GM23338 (cell line): ENCODE data around the gene ETHE1. TPM values are rescaled to one million over a fixed set of nuclear protein-coding genes. Genes with fewer than 3 reads are reported as not detected.

Experiments
- ATAC-seq: fragments of 200-7000 bp; cut with Tn5 transposase; 3 replicates; pipeline ENCODE4 v1.9.1; 2020
- DNase-seq: peaks from one replicate; pipeline ENCODE4 v3.0.0-alpha.2; 2015; ENCODE audit warnings: low spot score
- H2AFZ ChIP-seq: fragments of 200-600 bp; sonication (generic); 2 replicates; pipeline ENCODE4 v1.8.0; 2016; ENCODE audit warnings: antibody characterized with exemption, mild to moderate bottlenecking, moderate library complexity
- H3F3A ChIP-seq: fragments of 200-600 bp; sonication (generic); replicated peaks from 2 replicates; pipeline ENCODE4 v1.8.0; 2017; ENCODE audit warnings: antibody characterized with exemption, mixed run types, low read depth
- H3K27ac ChIP-seq: fragments of 200-600 bp; sonication (generic); 2 replicates; pipeline ENCODE4 v1.6.1; 2016; ENCODE audit warnings: low read depth
- H3K27me3 ChIP-seq: fragments of 200-600 bp; sonication (generic); 2 replicates; pipeline ENCODE4 v1.8.0; 2016; ENCODE audit warnings: mild to moderate bottlenecking, mixed run types, moderate library complexity; ENCODE audit not compliant: insufficient read depth
- H3K36me3 ChIP-seq: fragments of 200-600 bp; sonication (generic); 2 replicates; pipeline ENCODE4 v1.8.0; 2016; ENCODE audit warnings: mild to moderate bottlenecking; ENCODE audit not compliant: insufficient read depth
- H3K4me1 ChIP-seq: fragments of 200-600 bp; sonication (generic); 2 replicates; pipeline ENCODE4 v1.8.0; 2016; ENCODE audit warnings: mild to moderate bottlenecking, moderate library complexity; ENCODE audit not compliant: insufficient read depth
- H3K4me2 ChIP-seq: fragments of 200-600 bp; sonication (generic); 2 replicates; pipeline ENCODE4 v1.7.1; 2017; ENCODE audit warnings: mixed run types
- H3K4me3 ChIP-seq: fragments of 200-600 bp; sonication (generic); 2 replicates; pipeline ENCODE4 v1.6.1; 2016; ENCODE audit warnings: mixed run types
- H3K79me2 ChIP-seq: fragments of 200-600 bp; sonication (generic); replicated peaks from 2 replicates; pipeline ENCODE4 v1.8.0; 2017; ENCODE audit warnings: mild to moderate bottlenecking; ENCODE audit not compliant: insufficient read depth
- H3K9me2 ChIP-seq: fragments of 200-600 bp; sonication (generic); 2 replicates; pipeline ENCODE4 v1.8.0; 2017; ENCODE audit not compliant: insufficient read depth
- H4K20me1 ChIP-seq: fragments of 200-600 bp; sonication (generic); replicated peaks from 2 replicates; pipeline ENCODE4 v1.8.0; 2017; ENCODE audit warnings: mild to moderate bottlenecking; ENCODE audit not compliant: insufficient read depth
- H3K27ac Mint-ChIP-seq: 2 replicates; pipeline ENCODE4 v1.8.0; 2020; ENCODE audit warnings: inconsistent platforms, mild to moderate bottlenecking, moderate library complexity, mixed read lengths
- H3K27me3 Mint-ChIP-seq: 3 replicates; pipeline ENCODE4 v1.8.0; 2022; ENCODE audit warnings: low read depth, mild to moderate bottlenecking, moderate library complexity, mixed read lengths, inconsistent platforms; ENCODE audit not compliant: insufficient read depth, poor library complexity
- H3K36me3 Mint-ChIP-seq: 3 replicates; pipeline ENCODE4 v1.8.0; 2021; ENCODE audit warnings: low read depth, mild to moderate bottlenecking, inconsistent platforms, moderate library complexity, mixed read lengths
- H3K4me1 Mint-ChIP-seq: 3 replicates; pipeline ENCODE4 v1.8.0; 2020; ENCODE audit warnings: mild to moderate bottlenecking, inconsistent platforms, mixed read lengths
- H3K4me3 Mint-ChIP-seq: 3 replicates; pipeline ENCODE4 v1.8.0; 2021; ENCODE audit warnings: moderate library complexity, mild to moderate bottlenecking, inconsistent platforms, mixed read lengths
- H3K9me3 Mint-ChIP-seq: 3 replicates; pipeline ENCODE4 v1.8.0; 2020; ENCODE audit warnings: moderate library complexity, mild to moderate bottlenecking, inconsistent platforms, mixed read lengths
- ETS1 ChIP-seq: IDR thresholded peaks from 2 replicates; pipeline ENCODE4 v1.6.1; 2016; ENCODE audit warnings: antibody characterized with exemption
- EZH2 ChIP-seq: fragments of 200-600 bp; sonication (generic); IDR thresholded peaks from one replicate; pipeline ENCODE4 v1.8.0; 2017; ENCODE audit warnings: antibody characterized with exemption, mild to moderate bottlenecking, low read depth; ENCODE audit not compliant: unreplicated experiment
- EZH2phosphoT487 ChIP-seq: fragments of 200-600 bp; sonication (generic); IDR thresholded peaks from one replicate; pipeline ENCODE4 v1.8.1; 2018; ENCODE audit warnings: antibody characterized with exemption; ENCODE audit not compliant: unreplicated experiment
- POLR2AphosphoS5 ChIP-seq: IDR thresholded peaks from 2 replicates; pipeline ENCODE4 v1.6.1; 2016; ENCODE audit warnings: antibody characterized with exemption, low read depth
- REST ChIP-seq: IDR thresholded peaks from one replicate; pipeline ENCODE4 v1.6.1; 2018; ENCODE audit warnings: antibody characterized with exemption; ENCODE audit not compliant: unreplicated experiment
- STAT1 ChIP-seq: IDR thresholded peaks from one replicate; pipeline ENCODE4 v1.6.1; 2016; ENCODE audit warnings: antibody characterized with exemption; ENCODE audit not compliant: unreplicated experiment
- ZNF462 ChIP-seq: fragments of 250-450 bp; sonication (Bioruptor Pico); IDR thresholded peaks from 2 replicates; pipeline ENCODE4 v1.5.0; 2020; ENCODE audit warnings: mild to moderate bottlenecking, moderate library complexity
- polyA plus RNA-seq: library from polyadenylated mRNA; unstranded; fragments of >200 nt; fragmentation: Nextera tagmentation; extraction: Ambion mirVana; gene quantifications from 2 replicates; pipeline ENCODE4 v1.2.1, GENCODE V29; 2016
- total RNA-seq: library from RNA; depleted of rRNA; stranded (reverse); fragments of >200 nt; shearing (Covaris generic); gene quantifications from 2 replicates; pipeline ENCODE4 v1.2.3, GENCODE V29; 2014

Gene ETHE1
- total and polyA plus RNA-seq, 2 experiments from 2014 or later, result 11.1 to 25.5 TPM

GRCh38 chr19:43570174-43570791, 43.3 kb upstream of the ETHE1 start (continued):
- TF ChIP-seq REST, result no peak
- no peak for TF ChIP-seq ETS1
- TF ChIP-seq POLR2AphosphoS5, result no peak

GRCh38 chr19:43569657-43570056, 42.7 kb upstream of the ETHE1 start:
- H3K4me1 Mint-ChIP-seq, result peaks cover 5% of the 10 kb centered on the region
- no peaks in the 10 kb centered on the region; the same call in 1 of the 2 replicates for H4K20me1 ChIP-seq
- peak overlapping the region; percentile 39; the same call in 1 of the 2 replicates for H3K27ac ChIP-seq
- H3K36me3 Mint-ChIP-seq, result peaks cover 23% of the 10 kb centered on the region
- peak overlapping the region; percentile 49; the same call in 1 of the 2 replicates for H3K27ac Mint-ChIP-seq
- no peak overlapping the region for H2AFZ ChIP-seq
- H3K27me3 Mint-ChIP-seq, result no peaks in the 10 kb centered on the region
- no peak overlapping the region for H3K4me3 ChIP-seq
- no peaks in the 10 kb centered on the region for H3K9me3 Mint-ChIP-seq
- no peaks in the 10 kb centered on the region for H3F3A ChIP-seq
- no peaks in the 10 kb centered on the region for H3K36me3 ChIP-seq
- H3K27me3 ChIP-seq, result no peaks in the 10 kb centered on the region
- DNase-seq, result no peak
- H3K9me2 ChIP-seq, result no peaks in the 10 kb centered on the region
- ATAC-seq, result no peak
- 0 out of 2 replicates have a peak, but pooled peaks cover 10% of the 10 kb centered on the region for H3K79me2 ChIP-seq
- H3K4me3 Mint-ChIP-seq, result no peak overlapping the region
- peaks cover 1% of the 10 kb centered on the region; the same call in 1 of the 2 replicates for H3K4me1 ChIP-seq
- H3K4me2 ChIP-seq, result no peak overlapping the region
- TF ChIP-seq POLR2AphosphoS5 (no peak), REST (no peak), STAT1 (no peak), ETS1 (no peak), EZH2phosphoT487 (no peak), ZNF462 (CRISPR knock-in tag) (no peak), EZH2 (no peak)
